ENCODE results near the gene MED16. TPM values are rescaled to one million over a fixed set of nuclear protein-coding genes. Genes with fewer than 3 reads are reported as not detected.

Gene MED16
- total RNA-seq, 1 experiment from 2014 or later: 66.9 TPM

- Mint-ChIP-seq H3K36me3 (no peaks in the 10 kb centered on the region), H3K4me1 (peaks cover 5% of the 10 kb centered on the region), H3K27me3 (ENCODE audit: low read depth) (peaks cover 76% of the 10 kb centered on the region), H3K27ac (no peak within 1 kb of the TSS), H3K4me3 (peak within 1 kb of the TSS; percentile 75), H3K9me3 (no peaks in the 10 kb centered on the region)
- ChIA-PET POLR2A (no interaction called here), CTCF (interaction anchor here (1.1 to 2.8 kb wide), 7 partner anchors 46 to 183 kb away, joined by 3 to 18 read pairs (median 9); no protein-coding TSS in a partner anchor)
- ATAC-seq (peak; percentile 55), DNase-seq (ENCODE audit: low spot score) (peak; percentile 87)
- TF ChIP-seq, protein P1, sequence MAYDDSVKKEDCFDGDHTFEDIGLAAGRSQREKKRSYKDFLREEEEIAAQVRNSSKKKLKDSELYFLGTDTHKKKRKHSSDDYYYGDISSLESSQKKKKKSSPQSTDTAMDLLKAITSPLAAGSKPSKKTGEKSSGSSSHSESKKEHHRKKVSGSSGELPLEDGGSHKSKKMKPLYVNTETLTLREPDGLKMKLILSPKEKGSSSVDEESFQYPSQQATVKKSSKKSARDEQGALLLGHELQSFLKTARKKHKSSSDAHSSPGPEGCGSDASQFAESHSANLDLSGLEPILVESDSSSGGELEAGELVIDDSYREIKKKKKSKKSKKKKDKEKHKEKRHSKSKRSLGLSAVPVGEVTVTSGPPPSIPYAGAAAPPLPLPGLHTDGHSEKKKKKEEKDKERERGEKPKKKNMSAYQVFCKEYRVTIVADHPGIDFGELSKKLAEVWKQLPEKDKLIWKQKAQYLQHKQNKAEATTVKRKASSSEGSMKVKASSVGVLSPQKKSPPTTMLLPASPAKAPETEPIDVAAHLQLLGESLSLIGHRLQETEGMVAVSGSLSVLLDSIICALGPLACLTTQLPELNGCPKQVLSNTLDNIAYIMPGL (CRISPR knock-in tag; IDR thresholded peaks at IDR 0.05): peak; percentile 99
- peak; percentile 76 for TF ChIP-seq FOXK1 (CRISPR knock-in tag; IDR thresholded peaks at IDR 0.05)
- TF ChIP-seq SMAD4 (CRISPR knock-in tag; IDR thresholded peaks at IDR 0.05): no peak
- TF ChIP-seq, protein P2, sequence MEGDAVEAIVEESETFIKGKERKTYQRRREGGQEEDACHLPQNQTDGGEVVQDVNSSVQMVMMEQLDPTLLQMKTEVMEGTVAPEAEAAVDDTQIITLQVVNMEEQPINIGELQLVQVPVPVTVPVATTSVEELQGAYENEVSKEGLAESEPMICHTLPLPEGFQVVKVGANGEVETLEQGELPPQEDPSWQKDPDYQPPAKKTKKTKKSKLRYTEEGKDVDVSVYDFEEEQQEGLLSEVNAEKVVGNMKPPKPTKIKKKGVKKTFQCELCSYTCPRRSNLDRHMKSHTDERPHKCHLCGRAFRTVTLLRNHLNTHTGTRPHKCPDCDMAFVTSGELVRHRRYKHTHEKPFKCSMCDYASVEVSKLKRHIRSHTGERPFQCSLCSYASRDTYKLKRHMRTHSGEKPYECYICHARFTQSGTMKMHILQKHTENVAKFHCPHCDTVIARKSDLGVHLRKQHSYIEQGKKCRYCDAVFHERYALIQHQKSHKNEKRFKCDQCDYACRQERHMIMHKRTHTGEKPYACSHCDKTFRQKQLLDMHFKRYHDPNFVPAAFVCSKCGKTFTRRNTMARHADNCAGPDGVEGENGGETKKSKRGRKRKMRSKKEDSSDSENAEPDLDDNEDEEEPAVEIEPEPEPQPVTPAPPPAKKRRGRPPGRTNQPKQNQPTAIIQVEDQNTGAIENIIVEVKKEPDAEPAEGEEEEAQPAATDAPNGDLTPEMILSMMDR (IDR thresholded peaks at IDR 0.05): peak; percentile 35; the same call in 1 of the 2 replicates
- TF ChIP-seq STAT6 (CRISPR knock-in tag; conservative IDR thresholded peaks at IDR 0.05; ENCODE audit: low read depth): no peak
- TF ChIP-seq ZNF512 (CRISPR knock-in tag; IDR thresholded peaks at IDR 0.05; ENCODE audit: borderline replicate concordance): no peak
- TF ChIP-seq FOXP4 (CRISPR knock-in tag; IDR thresholded peaks at IDR 0.05): 0 out of 2 replicates have a peak, but pooled peaks have one; percentile 9
- peak; percentile 43; the same call in 1 of the 2 replicates for TF ChIP-seq SP1 (CRISPR knock-in tag; conservative IDR thresholded peaks at IDR 0.05)
- TF ChIP-seq NFE2L1 (CRISPR knock-in tag; IDR thresholded peaks at IDR 0.05): 0 out of 2 replicates have a peak, but pooled peaks have one; percentile 34
- 0 out of 2 replicates have a peak, but pooled peaks have one; percentile 53 for TF ChIP-seq TCF7 (CRISPR knock-in tag; IDR thresholded peaks at IDR 0.05; ENCODE audit: low read depth)
- TF ChIP-seq MYBL2 (CRISPR knock-in tag; IDR thresholded peaks at IDR 0.05): 0 out of 2 replicates have a peak, but pooled peaks have one; percentile 15
- TF ChIP-seq EMX1 (CRISPR knock-in tag; IDR thresholded peaks at IDR 0.05): 0 out of 2 replicates have a peak, but pooled peaks have one; percentile 30
- TF ChIP-seq ZNF423 (CRISPR knock-in tag; IDR thresholded peaks at IDR 0.05): peak; percentile 16
- peak; percentile 67 for TF ChIP-seq ETV6 (CRISPR knock-in tag; IDR thresholded peaks at IDR 0.05)
- TF ChIP-seq NR1H2 (CRISPR knock-in tag; IDR thresholded peaks at IDR 0.05): no peak
- peak; percentile 60; the same call in 1 of the 2 replicates for TF ChIP-seq TEAD1 (CRISPR knock-in tag; IDR thresholded peaks at IDR 0.05)
- peak; percentile 80; the same call in 1 of the 2 replicates for TF ChIP-seq CREB1 (CRISPR knock-in tag; IDR thresholded peaks at IDR 0.05)
- no peak for TF ChIP-seq ZMAT4 (CRISPR knock-in tag; IDR thresholded peaks at IDR 0.05)
- peak; percentile 64; the same call in 1 of the 2 replicates for TF ChIP-seq FOXP1 (CRISPR knock-in tag; IDR thresholded peaks at IDR 0.05; ENCODE audit: borderline replicate concordance)
- 0 out of 2 replicates have a peak, but pooled peaks have one; percentile 5 for TF ChIP-seq ZNF317 (CRISPR knock-in tag; IDR thresholded peaks at IDR 0.05; ENCODE audit: borderline replicate concordance, low read depth)
- 0 out of 2 replicates have a peak, but pooled peaks have one; percentile 48 for TF ChIP-seq ZNF232 (CRISPR knock-in tag; IDR thresholded peaks at IDR 0.05)
- peak; percentile 79 for TF ChIP-seq MAX (CRISPR knock-in tag; IDR thresholded peaks at IDR 0.05)
- TF ChIP-seq SOX15 (CRISPR knock-in tag; IDR thresholded peaks at IDR 0.05): no peak
- peak; percentile 97 for TF ChIP-seq ZNF121 (CRISPR knock-in tag; IDR thresholded peaks at IDR 0.05)
- TF ChIP-seq ATF1 (CRISPR knock-in tag; IDR thresholded peaks at IDR 0.05): 0 out of 2 replicates have a peak, but pooled peaks have one; percentile 37
- peak; percentile 67; the same call in 1 of the 2 replicates for TF ChIP-seq CREM (CRISPR knock-in tag; IDR thresholded peaks at IDR 0.05)
- no peak for TF ChIP-seq GABPB1 (CRISPR knock-in tag; IDR thresholded peaks at IDR 0.05)
Observed at GRCh38 chr19:917323-918151, 24.6 kb upstream of the MED16 start, which contains the start of gene KISS1R. Gene KISS1R, plus strand, starts transcription at chr19:917333. Its CDS starts 170 bp downstream, at chr19:917503.

Data from WTC11 (cell line).